Neural cell (in vitro differentiated cells): Measurements from ENCODE around the gene CHCHD1. TPM values are rescaled to one million over a fixed set of nuclear protein-coding genes. Genes with fewer than 3 reads are reported as not detected.

Experiments used
- H2AFZ ChIP-seq: fragments of 200-600, 300-800 bp; sonication (generic), shearing (Covaris generic); 2 replicates; pipeline ENCODE4 v1.6.0; 2014; ENCODE audit warnings: low read depth, mild to moderate bottlenecking, antibody characterized with exemption, low read length, moderate library complexity
- H3F3A ChIP-seq: fragments of 200-600 bp; shearing (Covaris generic); 2 replicates; pipeline ENCODE4 v1.6.1; 2016; ENCODE audit warnings: mild to moderate bottlenecking, moderate library complexity, mixed read lengths, antibody characterized with exemption, low read length; ENCODE audit not compliant: insufficient read depth, poor library complexity, severe bottlenecking
- H3K27ac ChIP-seq: fragments of 200-600, 300-800 bp; sonication (generic), shearing (Covaris generic); 2 replicates; pipeline ENCODE4 v1.5.1; 2014; ENCODE audit warnings: mild to moderate bottlenecking, low read length, moderate library complexity
- H3K27me3 ChIP-seq: fragments of 300-800, 200-600 bp; sonication (generic), shearing (Covaris generic); 2 replicates; pipeline ENCODE4 v1.6.0; 2014; ENCODE audit warnings: mild to moderate bottlenecking, low read depth, low read length, moderate library complexity; ENCODE audit not compliant: insufficient read depth
- H3K36me3 ChIP-seq: fragments of 300-800, 200-600 bp; sonication (generic), shearing (Covaris generic); 2 replicates; pipeline ENCODE4 v1.5.1; 2014; ENCODE audit warnings: mild to moderate bottlenecking, antibody characterized with exemption, low read length, moderate library complexity; ENCODE audit not compliant: insufficient read depth
- H3K4me2 ChIP-seq: fragments of 300-800, 200-600 bp; sonication (generic), shearing (Covaris generic); 2 replicates; pipeline ENCODE4 v1.6.0; 2014; ENCODE audit warnings: mild to moderate bottlenecking, low read length
- H3K4me3 ChIP-seq: fragments of 300-800, 200-600 bp; sonication (generic), shearing (Covaris generic); 2 replicates; pipeline ENCODE4 v1.5.1; 2014; ENCODE audit warnings: mild to moderate bottlenecking, low read length, moderate library complexity
- H3K79me2 ChIP-seq: fragments of 200-600 bp; shearing (Covaris generic); replicated peaks from 2 replicates; pipeline ENCODE4 v1.6.0; 2014; ENCODE audit warnings: mild to moderate bottlenecking, low read length, moderate library complexity; ENCODE audit not compliant: insufficient read depth
- H3K9ac ChIP-seq: fragments of 300-800, 200-600 bp; sonication (generic), shearing (Covaris generic); 2 replicates; pipeline ENCODE4 v1.6.1; 2016; ENCODE audit warnings: mild to moderate bottlenecking, low read length, mixed read lengths
- H3K9me2 ChIP-seq: fragments of 200-600 bp; shearing (Covaris generic); 2 replicates; pipeline ENCODE4 v1.6.1; 2016; ENCODE audit warnings: mild to moderate bottlenecking, low read length, mixed read lengths; ENCODE audit not compliant: insufficient read depth
- H3K9me3 ChIP-seq: fragments of 200-600, 300-800 bp; sonication (generic), shearing (Covaris generic); 2 replicates; pipeline ENCODE4 v1.6.1; 2016; ENCODE audit warnings: mild to moderate bottlenecking, mixed run types, low read length, moderate library complexity, mixed read lengths
- H4K20me1 ChIP-seq: fragments of 200-600 bp; shearing (Covaris generic); 2 replicates; pipeline ENCODE4 v1.6.1; 2016; ENCODE audit warnings: mild to moderate bottlenecking, mixed run types; ENCODE audit not compliant: insufficient read depth
- EP300 ChIP-seq: fragments of 450-650 bp; conservative IDR thresholded peaks from 2 replicates; pipeline ENCODE4 v1.6.1; 2014; ENCODE audit warnings: antibody characterized with exemption, mild to moderate bottlenecking, moderate library complexity; ENCODE audit not compliant: poor library complexity, severe bottlenecking
- EZH2 ChIP-seq: fragments of 200-600, 300-800 bp; shearing (Covaris generic), sonication (generic); IDR thresholded peaks from 2 replicates; pipeline ENCODE4 v1.6.1; 2014; ENCODE audit warnings: antibody characterized with exemption, low read length, borderline replicate concordance, mild to moderate bottlenecking; ENCODE audit not compliant: insufficient read depth, poor library complexity, severe bottlenecking
- MXI1 ChIP-seq: fragments of 450-650 bp; conservative IDR thresholded peaks from 2 replicates; pipeline ENCODE4 v1.6.1; 2014; ENCODE audit warnings: antibody characterized with exemption, mild to moderate bottlenecking; ENCODE audit not compliant: poor library complexity, severe bottlenecking
- POLR2AphosphoS5 ChIP-seq: IDR thresholded peaks from 2 replicates; pipeline ENCODE4 v1.6.1; 2012
- RAD21 ChIP-seq: fragments of 450-650 bp; conservative IDR thresholded peaks from 2 replicates; pipeline ENCODE4 v1.6.1; 2014; ENCODE audit warnings: antibody characterized with exemption, mild to moderate bottlenecking, moderate library complexity
- SMC3 ChIP-seq: fragments of 450-650 bp; conservative IDR thresholded peaks from 2 replicates; pipeline ENCODE4 v1.6.1; 2014; ENCODE audit warnings: antibody characterized with exemption, mild to moderate bottlenecking, moderate library complexity; ENCODE audit not compliant: poor library complexity
- TAF1 ChIP-seq: IDR thresholded peaks from 2 replicates; pipeline ENCODE4 v1.6.1; 2012; ENCODE audit warnings: low read depth
- polyA plus RNA-seq: library from polyadenylated mRNA; depleted of rRNA; stranded (reverse); fragments of >200 nt; gene quantifications from 2 replicates; pipeline ENCODE4 v1.2.3, GENCODE V29; 2014
- TF ChIP-seq, protein P1 (sequence below): fragments of 450-650 bp; IDR thresholded peaks from 2 replicates; pipeline ENCODE4 v1.5.1; 2014; ENCODE audit warnings: antibody characterized with exemption, mild to moderate bottlenecking, moderate library complexity; ENCODE audit not compliant: poor library complexity, severe bottlenecking
- TF ChIP-seq, protein P2 (sequence below): IDR thresholded peaks from 2 replicates; pipeline ENCODE4 v1.6.1; 2012; ENCODE audit warnings: borderline replicate concordance

The CHCHD1 gene
- polyA plus RNA-seq, 1 donor from 2014 or later, result 82.5 TPM

DNA sequence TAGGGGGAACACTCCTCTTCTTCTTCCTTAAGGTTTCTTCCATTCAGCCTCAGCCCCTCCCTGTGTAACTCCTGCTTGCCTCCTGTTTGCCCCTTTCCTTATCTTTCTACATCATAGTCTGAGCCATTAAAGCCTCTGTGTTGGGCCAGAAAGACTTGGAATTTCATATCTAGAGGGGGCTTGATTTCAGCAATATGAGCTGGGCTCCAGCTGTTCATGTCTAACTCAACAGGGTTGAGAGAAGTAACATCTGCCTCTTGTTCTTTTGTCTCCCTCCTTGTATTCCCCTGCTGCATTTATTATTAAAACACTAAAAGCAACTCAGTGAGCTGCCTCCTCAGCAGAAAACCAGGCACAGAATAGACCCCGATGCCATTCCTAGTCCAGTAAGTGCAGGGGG, 20.1 kb upstream of the CHCHD1 start:
- Histone ChIP-seq H2AFZ (no peak overlapping the region), H3K9me2 (no peaks in the 10 kb centered on the region), H3K36me3 (no peaks in the 10 kb centered on the region), H3K9me3 (no peaks in the 10 kb centered on the region), H3K4me3 (no peak overlapping the region), H3K27ac (no peak overlapping the region), H4K20me1 (no peaks in the 10 kb centered on the region), H3K4me2 (no peak overlapping the region), H3K79me2 (no peaks in the 10 kb centered on the region), H3K27me3 (no peaks in the 10 kb centered on the region), H3F3A (no peaks in the 10 kb centered on the region), H3K9ac (no peak overlapping the region)
- TF ChIP-seq, protein P1, sequence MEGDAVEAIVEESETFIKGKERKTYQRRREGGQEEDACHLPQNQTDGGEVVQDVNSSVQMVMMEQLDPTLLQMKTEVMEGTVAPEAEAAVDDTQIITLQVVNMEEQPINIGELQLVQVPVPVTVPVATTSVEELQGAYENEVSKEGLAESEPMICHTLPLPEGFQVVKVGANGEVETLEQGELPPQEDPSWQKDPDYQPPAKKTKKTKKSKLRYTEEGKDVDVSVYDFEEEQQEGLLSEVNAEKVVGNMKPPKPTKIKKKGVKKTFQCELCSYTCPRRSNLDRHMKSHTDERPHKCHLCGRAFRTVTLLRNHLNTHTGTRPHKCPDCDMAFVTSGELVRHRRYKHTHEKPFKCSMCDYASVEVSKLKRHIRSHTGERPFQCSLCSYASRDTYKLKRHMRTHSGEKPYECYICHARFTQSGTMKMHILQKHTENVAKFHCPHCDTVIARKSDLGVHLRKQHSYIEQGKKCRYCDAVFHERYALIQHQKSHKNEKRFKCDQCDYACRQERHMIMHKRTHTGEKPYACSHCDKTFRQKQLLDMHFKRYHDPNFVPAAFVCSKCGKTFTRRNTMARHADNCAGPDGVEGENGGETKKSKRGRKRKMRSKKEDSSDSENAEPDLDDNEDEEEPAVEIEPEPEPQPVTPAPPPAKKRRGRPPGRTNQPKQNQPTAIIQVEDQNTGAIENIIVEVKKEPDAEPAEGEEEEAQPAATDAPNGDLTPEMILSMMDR, result no peak
- no peak for TF ChIP-seq EP300
- TF ChIP-seq SMC3, result no peak
- TF ChIP-seq RAD21, result no peak
- TF ChIP-seq EZH2, result no peak
- no peak for TF ChIP-seq MXI1

DNA sequence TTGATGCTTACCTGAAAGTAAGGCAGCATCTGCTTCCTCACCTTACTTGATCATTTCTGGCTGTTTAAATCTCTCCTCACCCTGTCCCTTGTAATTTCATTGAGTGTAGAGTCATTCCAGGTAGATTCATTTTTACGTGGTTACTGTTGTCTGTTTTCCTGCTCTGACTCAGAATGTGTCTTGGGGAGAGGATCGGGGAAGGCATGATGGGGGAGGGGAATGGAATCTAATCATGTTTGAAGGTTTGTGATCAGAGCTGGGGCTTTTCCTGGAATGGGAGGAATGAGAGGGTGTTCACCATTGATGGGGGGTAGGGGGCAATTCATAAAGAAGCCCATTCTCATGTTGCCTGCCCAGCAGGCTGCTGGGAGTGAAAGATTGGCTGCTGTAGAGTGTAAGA, 18.9 kb upstream of the CHCHD1 start:
- Histone ChIP-seq H3K9me3 (no peaks in the 10 kb centered on the region), H3K79me2 (no peaks in the 10 kb centered on the region), H3K4me2 (no peak overlapping the region), H3K27me3 (no peaks in the 10 kb centered on the region), H4K20me1 (no peaks in the 10 kb centered on the region), H2AFZ (no peak overlapping the region), H3K36me3 (no peaks in the 10 kb centered on the region), H3K4me3 (no peak overlapping the region), H3K9me2 (no peaks in the 10 kb centered on the region), H3K9ac (no peak overlapping the region), H3K27ac (no peak overlapping the region), H3F3A (no peaks in the 10 kb centered on the region)
- no peak for TF ChIP-seq POLR2AphosphoS5
- TF ChIP-seq, protein P1, result no peak
- TF ChIP-seq RAD21, result no peak
- no peak for TF ChIP-seq EZH2
- TF ChIP-seq EP300, result no peak
- TF ChIP-seq MXI1, result no peak
- TF ChIP-seq SMC3, result no peak
- TF ChIP-seq TAF1, result no peak
- TF ChIP-seq, protein P2, sequence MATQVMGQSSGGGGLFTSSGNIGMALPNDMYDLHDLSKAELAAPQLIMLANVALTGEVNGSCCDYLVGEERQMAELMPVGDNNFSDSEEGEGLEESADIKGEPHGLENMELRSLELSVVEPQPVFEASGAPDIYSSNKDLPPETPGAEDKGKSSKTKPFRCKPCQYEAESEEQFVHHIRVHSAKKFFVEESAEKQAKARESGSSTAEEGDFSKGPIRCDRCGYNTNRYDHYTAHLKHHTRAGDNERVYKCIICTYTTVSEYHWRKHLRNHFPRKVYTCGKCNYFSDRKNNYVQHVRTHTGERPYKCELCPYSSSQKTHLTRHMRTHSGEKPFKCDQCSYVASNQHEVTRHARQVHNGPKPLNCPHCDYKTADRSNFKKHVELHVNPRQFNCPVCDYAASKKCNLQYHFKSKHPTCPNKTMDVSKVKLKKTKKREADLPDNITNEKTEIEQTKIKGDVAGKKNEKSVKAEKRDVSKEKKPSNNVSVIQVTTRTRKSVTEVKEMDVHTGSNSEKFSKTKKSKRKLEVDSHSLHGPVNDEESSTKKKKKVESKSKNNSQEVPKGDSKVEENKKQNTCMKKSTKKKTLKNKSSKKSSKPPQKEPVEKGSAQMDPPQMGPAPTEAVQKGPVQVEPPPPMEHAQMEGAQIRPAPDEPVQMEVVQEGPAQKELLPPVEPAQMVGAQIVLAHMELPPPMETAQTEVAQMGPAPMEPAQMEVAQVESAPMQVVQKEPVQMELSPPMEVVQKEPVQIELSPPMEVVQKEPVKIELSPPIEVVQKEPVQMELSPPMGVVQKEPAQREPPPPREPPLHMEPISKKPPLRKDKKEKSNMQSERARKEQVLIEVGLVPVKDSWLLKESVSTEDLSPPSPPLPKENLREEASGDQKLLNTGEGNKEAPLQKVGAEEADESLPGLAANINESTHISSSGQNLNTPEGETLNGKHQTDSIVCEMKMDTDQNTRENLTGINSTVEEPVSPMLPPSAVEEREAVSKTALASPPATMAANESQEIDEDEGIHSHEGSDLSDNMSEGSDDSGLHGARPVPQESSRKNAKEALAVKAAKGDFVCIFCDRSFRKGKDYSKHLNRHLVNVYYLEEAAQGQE, result no peak
